ENCODE data around the gene ARHGAP12.

The ARHGAP12 gene

GRCh38 chr10:31833753-31834152 is 94.9 kb downstream of the ARHGAP12 start:
- Histone ChIP-seq H3K9me3 (ENCODE audit: severe bottlenecking) (no peaks in the 10 kb centered on the region), H3K27me3 (ENCODE audit: insufficient read depth, poor library complexity, severe bottlenecking) (no peaks in the 10 kb centered on the region), H3K4me1 (ENCODE audit: insufficient read depth, poor library complexity, severe bottlenecking) (no peaks in the 10 kb centered on the region), H3K4me3 (ENCODE audit: severe bottlenecking) (no peak overlapping the region), H3K27ac (ENCODE audit: poor library complexity, severe bottlenecking) (no peak overlapping the region), H3K36me3 (ENCODE audit: low read depth) (0 out of 2 replicates have a peak, but pooled peaks cover 8% of the 10 kb centered on the region)
- no peak for TF ChIP-seq CTCF (IDR thresholded peaks at IDR 0.05; ENCODE audit: poor library complexity, severe bottlenecking)
- no peak for ATAC-seq (ENCODE audit: low read depth)
- DNase-seq (ENCODE audit: low spot score): no peak

- 0 out of 2 replicates have a peak, but pooled peaks cover 8% of the 10 kb centered on the region for H3K36me3 ChIP-seq (ENCODE audit: low read depth)
- DNase-seq (ENCODE audit: low spot score): no peak
- no peak overlapping the region for H3K4me3 ChIP-seq (ENCODE audit: severe bottlenecking)
- H3K27me3 ChIP-seq (ENCODE audit: insufficient read depth, poor library complexity, severe bottlenecking): no peaks in the 10 kb centered on the region
- no peak for TF ChIP-seq CTCF (IDR thresholded peaks at IDR 0.05; ENCODE audit: poor library complexity, severe bottlenecking)
- H3K9me3 ChIP-seq (ENCODE audit: severe bottlenecking): no peaks in the 10 kb centered on the region
- no peaks in the 10 kb centered on the region for H3K4me1 ChIP-seq (ENCODE audit: insufficient read depth, poor library complexity, severe bottlenecking)
- ATAC-seq (ENCODE audit: low read depth): no peak
- no peak overlapping the region for H3K27ac ChIP-seq (ENCODE audit: poor library complexity, severe bottlenecking)
These were observed 96.4 kb downstream of the ARHGAP12 start for GRCh38 chr10:31832261-31832660.

DNA sequence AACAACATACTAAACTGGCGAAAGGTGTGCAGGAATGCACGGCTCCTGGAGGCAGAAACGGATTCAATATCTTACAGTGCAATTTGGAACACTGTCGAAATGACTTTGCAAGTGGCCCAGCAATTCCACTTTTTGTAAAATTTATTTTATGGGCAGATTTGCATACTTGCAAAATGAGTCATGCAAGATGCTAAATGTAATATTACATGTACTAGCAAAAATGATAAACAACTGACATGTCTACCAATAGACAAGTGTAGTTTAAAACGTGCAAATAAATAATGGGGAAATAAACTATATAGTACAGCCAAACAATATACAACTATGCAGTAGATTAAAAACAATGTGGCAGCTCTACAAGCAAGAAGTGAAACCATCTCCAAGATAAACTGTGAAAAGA is 97.7 kb downstream of the ARHGAP12 start:
- TF ChIP-seq CTCF (IDR thresholded peaks at IDR 0.05; ENCODE audit: poor library complexity, severe bottlenecking): no peak

DNA sequence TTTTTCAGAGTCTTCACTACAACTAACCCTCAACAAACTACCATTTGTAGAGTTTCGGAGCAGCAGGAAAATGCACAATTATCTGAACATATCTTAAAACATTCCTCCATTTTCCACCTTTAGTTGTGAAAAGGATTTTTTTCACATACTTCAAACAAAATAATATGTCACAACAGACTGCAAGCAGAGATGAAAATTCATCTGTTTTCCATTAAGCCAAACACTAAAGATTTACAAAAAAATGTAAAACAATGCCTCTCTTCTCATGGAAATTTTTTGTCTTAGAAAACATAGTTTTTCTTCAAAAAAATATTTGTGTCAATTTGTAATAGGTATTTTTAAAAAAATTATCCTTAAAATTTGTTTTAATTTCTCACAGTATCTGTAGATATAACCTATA is 98.9 kb downstream of the ARHGAP12 start:
- no peak overlapping the region for H3K4me3 ChIP-seq (ENCODE audit: severe bottlenecking)
- no peak for ATAC-seq (ENCODE audit: low read depth)
- TF ChIP-seq CTCF (IDR thresholded peaks at IDR 0.05; ENCODE audit: poor library complexity, severe bottlenecking): no peak

More for the DNA sequence above, 97.7 kb downstream of the ARHGAP12 start:
- Histone ChIP-seq H3K27ac (ENCODE audit: poor library complexity, severe bottlenecking) (no peak overlapping the region), H3K4me3 (ENCODE audit: severe bottlenecking) (no peak overlapping the region), H3K9me3 (ENCODE audit: severe bottlenecking) (no peaks in the 10 kb centered on the region), H3K36me3 (ENCODE audit: low read depth) (peaks cover 8% of the 10 kb centered on the region; the same call in 1 of the 2 replicates), H3K4me1 (ENCODE audit: insufficient read depth, poor library complexity, severe bottlenecking) (no peaks in the 10 kb centered on the region), H3K27me3 (ENCODE audit: insufficient read depth, poor library complexity, severe bottlenecking) (no peaks in the 10 kb centered on the region)
- DNase-seq (ENCODE audit: low spot score) (no peak), ATAC-seq (ENCODE audit: low read depth) (no peak)

DNA sequence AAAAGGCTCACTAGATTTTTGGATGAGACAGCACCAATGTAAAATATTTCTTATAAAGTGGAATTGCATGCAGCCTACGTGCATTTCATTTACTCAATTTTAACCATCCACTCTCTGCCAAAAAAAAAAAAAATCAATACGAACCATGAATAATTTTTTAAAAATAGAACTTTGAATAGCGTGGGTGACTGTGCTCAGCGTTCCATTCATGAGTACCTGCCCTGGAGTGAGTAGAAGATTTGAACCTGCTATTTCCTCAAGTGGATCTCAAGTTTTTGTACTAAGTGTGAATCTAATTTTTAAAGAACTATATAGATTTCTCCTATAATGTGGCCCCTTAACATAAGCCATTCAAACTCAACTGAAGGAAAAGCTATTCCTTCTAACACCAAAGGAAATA is 105.3 kb downstream of the ARHGAP12 start:
- Histone ChIP-seq H3K27ac (ENCODE audit: poor library complexity, severe bottlenecking) (no peak overlapping the region), H3K9me3 (ENCODE audit: severe bottlenecking) (no peaks in the 10 kb centered on the region), H3K27me3 (ENCODE audit: insufficient read depth, poor library complexity, severe bottlenecking) (no peaks in the 10 kb centered on the region), H3K36me3 (ENCODE audit: low read depth) (peaks cover 4% of the 10 kb centered on the region), H3K4me1 (ENCODE audit: insufficient read depth, poor library complexity, severe bottlenecking) (no peaks in the 10 kb centered on the region), H3K4me3 (ENCODE audit: severe bottlenecking) (no peak overlapping the region)
- ATAC-seq (ENCODE audit: low read depth) (no peak), DNase-seq (ENCODE audit: low spot score) (no peak)
- no peak for TF ChIP-seq CTCF (IDR thresholded peaks at IDR 0.05; ENCODE audit: poor library complexity, severe bottlenecking)

More for the DNA sequence above, 98.9 kb downstream of the ARHGAP12 start:
- Histone ChIP-seq H3K27me3 (ENCODE audit: insufficient read depth, poor library complexity, severe bottlenecking) (no peaks in the 10 kb centered on the region), H3K36me3 (ENCODE audit: low read depth) (peaks cover 9% of the 10 kb centered on the region; the same call in 1 of the 2 replicates), H3K4me1 (ENCODE audit: insufficient read depth, poor library complexity, severe bottlenecking) (no peaks in the 10 kb centered on the region), H3K27ac (ENCODE audit: poor library complexity, severe bottlenecking) (no peak overlapping the region), H3K9me3 (ENCODE audit: severe bottlenecking) (no peaks in the 10 kb centered on the region)
- no peak for DNase-seq (ENCODE audit: low spot score)
